OCI-LY1 (cell line): ENCODE data around the gene PAPOLA.

Experiments
- H2AFZ ChIP-seq: fragments of 200-600 bp; sonication (generic), shearing (Covaris generic); 2 replicates; pipeline ENCODE4 v1.6.0; 2014; ENCODE audit warnings: antibody characterized with exemption, mild to moderate bottlenecking, low read length
- H3F3A ChIP-seq: fragments of 200-600 bp; sonication (generic), shearing (Covaris generic); 2 replicates; pipeline ENCODE4 v1.6.0; 2014; ENCODE audit warnings: mild to moderate bottlenecking, antibody characterized with exemption, low read length, moderate library complexity; ENCODE audit not compliant: insufficient read depth
- H3K27ac ChIP-seq: fragments of 200-600 bp; sonication (generic); 2 replicates; pipeline ENCODE4 v1.5.1; 2014; ENCODE audit warnings: low read length, mixed run types, mild to moderate bottlenecking, low read depth; ENCODE audit not compliant: poor library complexity, severe bottlenecking
- H3K27me3 ChIP-seq: fragments of 200-600 bp; sonication (generic); 2 replicates; pipeline ENCODE4 v1.6.0; 2014; ENCODE audit warnings: antibody characterized with exemption, mild to moderate bottlenecking, low read length, moderate library complexity; ENCODE audit not compliant: insufficient read depth
- H3K36me3 ChIP-seq: fragments of 200-600 bp; sonication (generic); 2 replicates; pipeline ENCODE4 v1.6.1; 2014; ENCODE audit warnings: mild to moderate bottlenecking, antibody characterized with exemption, low read length, moderate library complexity, mixed read lengths; ENCODE audit not compliant: insufficient read depth
- H3K4me1 ChIP-seq: fragments of 200-600 bp; sonication (generic); 2 replicates; pipeline ENCODE4 v1.5.1; 2014; ENCODE audit warnings: mild to moderate bottlenecking, low read length, moderate library complexity; ENCODE audit not compliant: insufficient read depth, severe bottlenecking
- H3K4me2 ChIP-seq: fragments of 200-600 bp; sonication (generic), shearing (Covaris generic); 2 replicates; pipeline ENCODE4 v1.6.1; 2014; ENCODE audit warnings: low read length
- H3K4me3 ChIP-seq: fragments of 200-600 bp; sonication (generic); 2 replicates; pipeline ENCODE4 v1.5.1; 2014; ENCODE audit warnings: low read length, low read depth, mild to moderate bottlenecking, mixed read lengths; ENCODE audit not compliant: poor library complexity, severe bottlenecking
- H3K79me2 ChIP-seq: fragments of 200-600 bp; shearing (Covaris generic); 2 replicates; pipeline ENCODE4 v1.6.1; 2016; ENCODE audit warnings: mixed run types, low read length, mixed read lengths; ENCODE audit not compliant: insufficient read depth
- H3K9ac ChIP-seq: fragments of 200-600 bp; sonication (generic), shearing (Covaris generic); 2 replicates; pipeline ENCODE4 v1.6.1; 2014; ENCODE audit warnings: mild to moderate bottlenecking, low read length, mixed read lengths
- H3K9me2 ChIP-seq: fragments of 200-600 bp; sonication (generic), shearing (Covaris generic); 2 replicates; pipeline ENCODE4 v1.6.1; 2014; ENCODE audit warnings: low read depth, mild to moderate bottlenecking, low read length, mixed read lengths
- H3K9me3 ChIP-seq: fragments of 200-600 bp; shearing (Covaris generic); 2 replicates; pipeline ENCODE4 v1.6.1; 2014; ENCODE audit warnings: low read length, mixed read lengths
- H4K20me1 ChIP-seq: fragments of 200-600 bp; sonication (generic), shearing (Covaris generic); 2 replicates; pipeline ENCODE4 v1.6.0; 2016; ENCODE audit warnings: mild to moderate bottlenecking, low read length; ENCODE audit not compliant: insufficient read depth
- CTCF ChIP-seq: fragments of 200-600 bp; sonication (generic), shearing (Covaris generic); IDR thresholded peaks from 2 replicates; pipeline ENCODE4 v1.5.1; 2017; ENCODE audit warnings: mild to moderate bottlenecking, antibody characterized with exemption, low read length, moderate library complexity, mixed read lengths
- EZH2 ChIP-seq: fragments of 200-600 bp; sonication (generic), shearing (Covaris generic); IDR thresholded peaks from 2 replicates; pipeline ENCODE4 v1.8.0; 2017; ENCODE audit warnings: borderline replicate concordance, mixed run types, mild to moderate bottlenecking, antibody characterized with exemption, low read length, moderate library complexity, mixed read lengths

Gene PAPOLA

GRCh38 chr14:96479435-96480146, 22.6 kb upstream of the PAPOLA start:
- H3K79me2 ChIP-seq, result no peaks in the 10 kb centered on the region
- no peak overlapping the region for H3K4me2 ChIP-seq
- H3K27me3 ChIP-seq, result no peaks in the 10 kb centered on the region
- H3K4me1 ChIP-seq, result no peaks in the 10 kb centered on the region
- no peaks in the 10 kb centered on the region for H3K9me3 ChIP-seq
- H2AFZ ChIP-seq, result no peak overlapping the region
- TF ChIP-seq CTCF, result no peak
- TF ChIP-seq EZH2, result no peak
- H3K9me2 ChIP-seq, result no peaks in the 10 kb centered on the region
- H3K9ac ChIP-seq, result no peak overlapping the region
- no peaks in the 10 kb centered on the region for H3F3A ChIP-seq
- H4K20me1 ChIP-seq, result no peaks in the 10 kb centered on the region
- no peaks in the 10 kb centered on the region for H3K36me3 ChIP-seq
- no peak overlapping the region for H3K27ac ChIP-seq
- no peak overlapping the region for H3K4me3 ChIP-seq

GRCh38 chr14:96481731-96482314, 20.4 kb upstream of the PAPOLA start:
- Histone ChIP-seq H3K4me3 (no peak overlapping the region), H3K9me3 (no peaks in the 10 kb centered on the region), H3K4me2 (no peak overlapping the region), H3K79me2 (no peaks in the 10 kb centered on the region), H4K20me1 (no peaks in the 10 kb centered on the region), H3K9ac (no peak overlapping the region), H3F3A (no peaks in the 10 kb centered on the region), H3K27ac (no peak overlapping the region), H3K36me3 (no peaks in the 10 kb centered on the region), H3K4me1 (no peaks in the 10 kb centered on the region), H3K27me3 (no peaks in the 10 kb centered on the region), H2AFZ (no peak overlapping the region), H3K9me2 (no peaks in the 10 kb centered on the region)
- TF ChIP-seq EZH2, result no peak
- no peak for TF ChIP-seq CTCF

GRCh38 chr14:96482986-96483385, 19.2 kb upstream of the PAPOLA start:
- no peaks in the 10 kb centered on the region for H3K4me1 ChIP-seq
- no peaks in the 10 kb centered on the region for H3K36me3 ChIP-seq
- TF ChIP-seq EZH2 (no peak), CTCF (no peak)
- no peak overlapping the region for H3K4me3 ChIP-seq
- H3K79me2 ChIP-seq, result no peaks in the 10 kb centered on the region
- H4K20me1 ChIP-seq, result no peaks in the 10 kb centered on the region
- H3K9ac ChIP-seq, result no peak overlapping the region
- no peaks in the 10 kb centered on the region for H3F3A ChIP-seq
- H3K9me3 ChIP-seq, result no peaks in the 10 kb centered on the region
- H3K4me2 ChIP-seq, result no peak overlapping the region
- H3K9me2 ChIP-seq, result no peaks in the 10 kb centered on the region
- H3K27me3 ChIP-seq, result no peaks in the 10 kb centered on the region
- H2AFZ ChIP-seq, result no peak overlapping the region
- H3K27ac ChIP-seq, result no peak overlapping the region
